ENCODE measurements around the gene PPARA. TPM values are rescaled to one million over a fixed set of nuclear protein-coding genes. Genes with fewer than 3 reads are reported as not detected.

The PPARA gene
- total RNA-seq, 6 donors from 2014 or later: 10.2 to 27.0 (median 20.9) TPM

- DNase-seq: no peak
- H3K4me3 ChIP-seq: no peak overlapping the region
- H3K27ac ChIP-seq: peak overlapping the region in 1 of 4 donors; percentile 87
- ATAC-seq (ENCODE audit: low FRiP score in 2 of 2): no peak
- WGBS, 2 donors: 30 to 63% methylated on average over 2 to 8 of the region's 8 CpGs
- TF ChIP-seq POLR2A (IDR thresholded peaks at IDR 0.05) (no peak), EP300 (IDR thresholded peaks at IDR 0.05) (no peak), CTCF (IDR thresholded peaks at IDR 0.05) (no peak), POLR2AphosphoS5 (IDR thresholded peaks at IDR 0.05) (no peak)
- no peaks in the 10 kb centered on the region for H3K27me3 ChIP-seq
- peaks cover 21 to 29% (median 23%) of the 10 kb centered on the region in 4 donors for H3K4me1 ChIP-seq
- H3K36me3 ChIP-seq: no peaks in the 10 kb centered on the region
- H3K9me3 ChIP-seq: no peaks in the 10 kb centered on the region
These were observed 2.0 kb upstream of the PPARA start for GRCh38 chr22:46148336-46148735.

GRCh38 chr22:46148816-46149511, 1.4 kb upstream of the PPARA start:
- peaks cover 21 to 29% (median 23%) of the 10 kb centered on the region in 4 donors for H3K4me1 ChIP-seq
- peaks cover 0 to 3% (median 0%) of the 10 kb centered on the region in 4 donors for H3K36me3 ChIP-seq
- DNase-seq (no peak), ATAC-seq (ENCODE audit: low FRiP score in 2 of 2) (no peak)
- peak overlapping the region; percentile 79 to 94 (median 89) for H3K27ac ChIP-seq
- H3K4me3 ChIP-seq: peak overlapping the region in 3 of 4 donors; percentile 94 to 99 (median 95)
- H3K9me3 ChIP-seq: no peaks in the 10 kb centered on the region
- H3K27me3 ChIP-seq: no peaks in the 10 kb centered on the region
- 12 to 28% methylated on average over 10 to 12 of the region's 12 CpGs for WGBS, 2 donors
- TF ChIP-seq POLR2A (IDR thresholded peaks at IDR 0.05) (no peak), CTCF (IDR thresholded peaks at IDR 0.05) (no peak), EP300 (IDR thresholded peaks at IDR 0.05) (no peak), POLR2AphosphoS5 (IDR thresholded peaks at IDR 0.05) (no peak)

- ATAC-seq (ENCODE audit: low FRiP score in 2 of 2) (peak; percentile 48 to 68), DNase-seq (peak; percentile 61 to 90)
- Histone ChIP-seq H3K4me1 (peaks cover 21 to 29% (median 23%) of the 10 kb centered on the region in 4 donors), H3K9me3 (no peaks in the 10 kb centered on the region), H3K4me3 (peak overlapping the region; percentile 66 to 99 (median 94)), H3K36me3 (peaks cover 0 to 3% (median 0%) of the 10 kb centered on the region in 4 donors), H3K27me3 (no peaks in the 10 kb centered on the region), H3K27ac (peak overlapping the region; percentile 79 to 94 (median 89))
- TF ChIP-seq POLR2AphosphoS5 (IDR thresholded peaks at IDR 0.05) (no peak), EP300 (IDR thresholded peaks at IDR 0.05) (no peak), CTCF (IDR thresholded peaks at IDR 0.05) (no peak), POLR2A (IDR thresholded peaks at IDR 0.05) (no peak)
- WGBS, 2 donors: 0% methylated on average over 5 to 34 of the region's 39 CpGs
These were observed 753 bp upstream of the PPARA start for GRCh38 chr22:46149512-46150033.

- H3K9me3 ChIP-seq: no peaks in the 10 kb centered on the region
- ATAC-seq (ENCODE audit: low FRiP score in 2 of 2): peak in 1 of 2 donors; percentile 27
- WGBS, 2 donors: 0 to 1% methylated on average over 13 to 19 of the region's 101 CpGs
- peak; percentile 44 to 92 for DNase-seq
- H3K36me3 ChIP-seq: peaks cover 0 to 4% (median 2%) of the 10 kb centered on the region in 4 donors
- no peaks in the 10 kb centered on the region for H3K27me3 ChIP-seq
- peaks cover 21 to 29% (median 23%) of the 10 kb centered on the region in 4 donors for H3K4me1 ChIP-seq
- TF ChIP-seq EP300 (IDR thresholded peaks at IDR 0.05) (no peak), POLR2AphosphoS5 (IDR thresholded peaks at IDR 0.05) (peak in 1 of 2 donors; percentile 17), CTCF (IDR thresholded peaks at IDR 0.05) (no peak), POLR2A (IDR thresholded peaks at IDR 0.05) (no peak)
- peak overlapping the region; percentile 93 to 99 (median 94) for H3K4me3 ChIP-seq
- H3K27ac ChIP-seq: peak overlapping the region; percentile 76 to 88 (median 84)
These were observed 540 bp downstream of the PPARA start for GRCh38 chr22:46150655-46151477.

Data from upper lobe of left lung (tissue), 6 donors.